HG02870 (cell line): ENCODE data around the gene CAMK2B.
"Not testable (repeated sequence)": the region's sequence is repeated elsewhere in the genome, so short reads cannot be mapped to it uniquely, and the experiment has no call there.

ENCODE experiments used
- ATAC-seq: cut with Tn5 transposase; IDR thresholded peaks from one replicate; pipeline ENCODE4 v1.9.1; 2021; ENCODE audit warnings: mild to moderate bottlenecking, moderate library complexity; ENCODE audit not compliant: unreplicated experiment

Gene CAMK2B

DNA sequence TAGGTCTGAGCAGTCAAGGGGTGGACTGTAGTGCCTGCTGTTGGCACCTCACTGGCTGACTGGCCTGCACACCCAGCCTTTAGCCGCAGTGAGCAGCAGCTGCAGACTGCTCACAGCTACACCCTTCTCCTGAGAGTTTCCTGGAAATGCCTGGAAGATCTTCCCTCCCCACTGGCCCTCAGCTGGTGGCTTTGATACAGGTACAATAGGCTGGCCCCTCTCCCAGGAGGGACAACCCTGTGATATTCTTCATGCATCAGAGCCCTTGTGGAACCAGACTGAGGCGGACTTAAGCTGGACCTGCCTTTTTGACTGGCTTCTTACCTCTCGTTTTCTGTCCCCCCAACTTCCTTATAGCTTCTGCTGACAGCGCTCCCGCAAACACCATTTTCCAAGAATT is 142.6 kb downstream of the CAMK2B start:
- ATAC-seq = no peak

DNA sequence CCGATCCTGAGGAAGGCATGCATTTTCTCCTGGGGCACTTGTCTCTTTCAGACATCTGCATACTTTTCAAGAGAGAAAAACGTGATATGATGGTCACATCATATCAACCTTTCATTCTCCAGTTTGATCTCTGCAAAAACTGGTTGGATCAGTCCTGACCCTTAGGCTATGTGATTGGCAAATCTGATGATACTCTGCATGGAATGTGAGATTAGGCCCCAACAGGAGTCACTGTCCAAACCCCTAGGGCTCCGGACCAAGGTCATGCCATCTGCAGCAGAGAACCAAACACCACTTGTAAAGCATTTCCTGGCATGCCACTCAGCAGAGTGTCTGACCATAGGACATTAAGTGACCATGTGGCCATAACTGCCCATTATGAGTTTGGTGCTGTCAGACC is 144.8 kb downstream of the CAMK2B start:
- no peak for ATAC-seq

GRCh38 chr7:44177570-44178131 is 147.7 kb downstream of the CAMK2B start:
- ATAC-seq = no peak

GRCh38 chr7:44176486-44176885 is 148.9 kb downstream of the CAMK2B start:
- ATAC-seq = no peak

- ATAC-seq = no peak
Measured at GRCh38 chr7:44175730-44176129, 149.7 kb downstream of the CAMK2B start.

DNA sequence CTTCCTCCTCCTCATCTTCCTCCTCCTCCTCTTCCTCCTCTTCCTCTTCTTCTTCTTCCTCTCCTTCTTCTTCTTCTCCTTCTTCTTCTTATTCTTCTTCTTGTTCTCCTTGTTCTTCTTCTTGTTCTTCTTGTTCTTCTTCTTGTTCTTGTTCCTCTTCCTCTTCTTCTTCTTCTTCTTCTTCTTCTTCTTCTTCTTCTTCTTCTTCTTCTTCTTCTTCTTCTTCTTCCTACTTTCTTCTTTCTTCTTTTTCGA is 150.8 kb downstream of the CAMK2B start:
- ATAC-seq = not testable (repeated sequence)

GRCh38 chr7:44173911-44174693 is 151.3 kb downstream of the CAMK2B start:
- ATAC-seq = no peak

DNA sequence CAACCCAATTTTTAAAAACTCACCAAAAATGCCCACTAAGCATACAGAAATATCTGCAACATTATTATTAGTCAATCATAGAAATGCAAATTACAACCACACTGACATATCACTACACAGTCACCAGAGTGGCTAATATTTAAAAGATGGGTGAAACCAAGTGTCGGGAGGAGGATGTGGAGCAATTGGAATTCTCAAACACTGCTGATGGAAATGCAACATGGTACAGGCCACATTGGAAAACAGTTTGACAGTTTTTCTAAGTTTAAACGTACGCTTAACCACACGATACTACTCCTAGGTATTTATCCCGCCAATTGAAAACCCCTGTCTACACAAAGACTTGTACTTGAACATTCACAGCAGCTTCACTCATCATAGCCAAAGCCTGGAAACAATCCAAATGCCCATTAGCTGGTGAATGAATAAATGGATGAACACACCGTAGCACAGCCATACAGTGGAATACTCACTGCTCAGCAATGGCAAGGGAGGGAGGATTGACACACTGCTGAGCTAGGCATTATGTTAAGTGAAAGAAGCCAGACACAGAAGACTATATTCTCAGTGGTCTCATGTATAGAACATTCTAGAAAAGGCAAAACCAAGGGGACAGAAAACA is 152.5 kb downstream of the CAMK2B start:
- ATAC-seq = no peak

DNA sequence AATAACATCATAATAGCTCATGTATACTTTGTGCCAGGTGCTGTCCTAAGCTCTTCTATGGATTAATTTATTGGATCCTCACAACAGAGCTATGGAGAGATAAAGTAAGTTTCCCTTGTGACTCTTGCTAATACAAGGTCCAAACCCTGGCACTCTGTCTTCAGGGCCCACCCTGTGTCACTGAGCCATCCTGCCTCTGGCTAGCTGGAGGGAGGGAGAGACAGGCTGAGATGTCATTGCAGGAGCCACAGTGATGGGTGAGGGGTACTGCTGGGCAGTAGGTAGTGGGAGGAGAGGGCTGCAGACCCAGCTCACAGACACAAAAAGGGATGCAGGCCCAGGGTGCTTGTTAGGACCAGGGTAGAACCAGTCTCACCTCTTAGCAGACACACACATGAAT is 153.0 kb downstream of the CAMK2B start:
- no peak for ATAC-seq

GRCh38 chr7:44171901-44172300 is 153.5 kb downstream of the CAMK2B start:
- ATAC-seq = not testable (repeated sequence)

DNA sequence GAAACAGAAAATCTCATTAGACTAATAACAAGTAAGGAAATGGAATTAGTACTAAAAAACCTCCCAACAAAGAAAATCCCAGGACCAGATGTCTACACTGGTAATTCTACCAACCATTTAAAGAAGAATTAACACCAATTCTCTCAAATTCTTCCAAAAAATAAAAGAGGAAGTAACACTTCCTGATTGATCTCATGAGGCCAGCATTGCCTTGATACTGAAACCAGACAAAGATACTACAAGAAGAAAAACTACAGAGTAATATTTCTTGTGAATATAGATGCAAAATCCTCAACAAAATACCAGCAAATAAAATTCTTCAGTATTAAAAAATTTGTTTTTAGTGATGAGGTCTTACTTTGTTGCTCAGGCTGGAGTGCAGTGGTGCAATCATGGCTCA is 157.5 kb downstream of the CAMK2B start:
- ATAC-seq = no peak
